Activated CD4-positive, alpha-beta T cell treated with anti-CD3 and anti-CD28 coated beads, Interleukin-2, amount 50 U/mL, for 4 hours (primary cell): ENCODE measurements around the gene DUSP12.
"Not testable (repeated sequence)": the region's sequence is repeated elsewhere in the genome, so short reads cannot be mapped to it uniquely, and the experiment has no call there.

ENCODE experiments used
- DNase-seq, 2 experiments: peaks; one replicate each; pipeline ENCODE4 v3.0.0-alpha.2; 2020

DUSP12 gene, protein sequence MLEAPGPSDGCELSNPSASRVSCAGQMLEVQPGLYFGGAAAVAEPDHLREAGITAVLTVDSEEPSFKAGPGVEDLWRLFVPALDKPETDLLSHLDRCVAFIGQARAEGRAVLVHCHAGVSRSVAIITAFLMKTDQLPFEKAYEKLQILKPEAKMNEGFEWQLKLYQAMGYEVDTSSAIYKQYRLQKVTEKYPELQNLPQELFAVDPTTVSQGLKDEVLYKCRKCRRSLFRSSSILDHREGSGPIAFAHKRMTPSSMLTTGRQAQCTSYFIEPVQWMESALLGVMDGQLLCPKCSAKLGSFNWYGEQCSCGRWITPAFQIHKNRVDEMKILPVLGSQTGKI

DNA sequence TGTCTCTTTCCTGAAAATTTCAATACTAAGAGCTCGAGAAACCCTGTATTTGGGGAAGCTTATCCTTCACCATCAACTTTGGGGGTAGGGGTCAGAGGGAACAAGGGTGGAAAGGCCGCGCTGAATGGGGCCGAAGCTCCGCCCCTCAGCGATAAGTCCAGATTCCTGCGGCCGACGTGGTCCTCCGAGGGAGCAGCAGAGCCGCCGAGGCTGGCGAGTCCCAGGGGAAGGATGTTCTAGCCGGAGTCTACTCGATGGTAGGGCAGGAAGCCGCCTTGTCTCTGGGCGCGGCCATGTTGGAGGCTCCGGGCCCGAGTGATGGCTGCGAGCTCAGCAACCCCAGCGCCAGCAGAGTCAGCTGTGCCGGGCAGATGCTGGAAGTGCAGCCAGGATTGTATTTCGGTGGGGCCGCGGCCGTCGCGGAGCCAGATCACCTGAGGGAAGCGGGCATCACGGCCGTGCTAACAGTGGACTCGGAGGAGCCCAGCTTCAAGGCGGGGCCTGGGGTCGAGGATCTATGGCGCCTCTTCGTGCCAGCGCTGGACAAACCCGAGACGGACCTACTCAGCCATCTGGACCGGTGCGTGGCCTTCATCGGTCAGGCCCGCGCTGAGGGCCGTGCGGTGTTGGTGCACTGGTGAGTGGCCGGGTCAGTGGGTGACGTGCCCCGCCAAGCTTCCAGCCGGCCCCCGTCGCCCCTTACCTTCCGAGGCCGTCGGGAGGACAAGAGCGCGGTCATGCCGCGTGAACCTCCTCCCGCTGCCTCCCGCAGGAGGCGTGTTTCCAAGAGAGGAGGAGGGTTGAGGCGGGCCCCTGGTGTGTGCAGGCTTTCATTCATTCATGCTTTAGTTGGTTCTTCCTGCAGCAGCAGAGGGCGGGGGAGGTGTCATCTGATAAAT is at the start of gene DUSP12:
DUSP12 (plus strand) TSS at position 278 of the 899 bp plus-strand sequence; CDS start at position 294, 16 bp downstream.
- DNase-seq: peak; percentile 77 to 80

DNA sequence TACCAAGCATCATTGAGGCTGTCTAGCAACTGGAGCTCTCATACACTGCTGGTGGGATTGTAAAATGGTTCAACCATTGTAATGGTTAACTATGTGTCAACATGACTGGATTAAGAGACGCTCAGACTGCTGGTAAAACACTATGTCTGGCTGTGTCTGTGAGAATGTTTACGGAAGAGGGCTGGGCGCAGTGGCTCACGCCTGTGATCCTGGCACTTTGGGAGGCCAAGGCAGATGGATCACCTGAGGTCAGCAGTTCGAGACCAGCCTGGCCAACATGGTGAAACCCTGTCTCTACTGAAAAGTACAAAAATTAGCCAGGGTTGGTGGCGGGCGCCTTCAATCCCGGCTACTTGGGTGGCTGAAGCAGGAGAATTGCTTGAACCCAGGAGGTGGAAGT is 47.3 kb upstream of the DUSP12 start:
- DNase-seq: no peak

DNA sequence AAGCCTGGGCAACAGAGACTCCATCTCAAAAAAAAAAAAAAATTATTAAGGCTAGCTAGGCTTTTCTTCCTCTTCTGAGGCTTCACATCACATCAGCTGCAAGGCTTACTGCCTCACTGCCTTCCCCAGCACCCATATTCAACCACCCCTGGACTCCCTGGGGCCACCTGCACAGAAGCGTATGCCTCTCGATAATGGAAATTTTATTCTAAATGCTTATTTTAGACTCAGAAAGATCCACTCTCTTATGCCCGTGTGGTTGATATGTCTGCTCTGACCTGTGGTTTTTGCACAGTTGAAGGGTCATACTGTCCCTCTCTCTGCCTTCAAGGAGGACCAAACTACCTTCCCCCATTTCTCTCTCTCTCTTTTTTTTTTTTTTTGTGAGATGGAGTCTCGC is 44.0 kb upstream of the DUSP12 start:
- no peak for DNase-seq

DNA sequence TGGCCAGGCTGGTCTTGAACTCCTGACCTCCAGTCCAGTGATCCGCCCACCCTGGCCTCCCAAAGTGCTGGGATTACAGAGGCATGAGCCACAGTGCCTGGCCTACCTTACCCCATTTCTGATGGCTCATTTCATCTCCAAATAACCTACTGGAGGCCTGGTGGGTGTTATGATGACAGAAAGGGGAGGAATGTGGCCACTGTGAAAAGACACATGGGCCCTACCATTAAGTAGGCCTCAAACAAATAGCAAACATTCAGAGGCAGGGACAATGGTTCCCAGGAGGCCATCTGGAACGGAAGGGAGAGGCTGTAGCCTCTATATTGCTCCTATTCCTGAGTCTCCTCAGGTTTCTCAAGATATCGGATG is 43.5 kb upstream of the DUSP12 start:
- no peak for DNase-seq

DNA sequence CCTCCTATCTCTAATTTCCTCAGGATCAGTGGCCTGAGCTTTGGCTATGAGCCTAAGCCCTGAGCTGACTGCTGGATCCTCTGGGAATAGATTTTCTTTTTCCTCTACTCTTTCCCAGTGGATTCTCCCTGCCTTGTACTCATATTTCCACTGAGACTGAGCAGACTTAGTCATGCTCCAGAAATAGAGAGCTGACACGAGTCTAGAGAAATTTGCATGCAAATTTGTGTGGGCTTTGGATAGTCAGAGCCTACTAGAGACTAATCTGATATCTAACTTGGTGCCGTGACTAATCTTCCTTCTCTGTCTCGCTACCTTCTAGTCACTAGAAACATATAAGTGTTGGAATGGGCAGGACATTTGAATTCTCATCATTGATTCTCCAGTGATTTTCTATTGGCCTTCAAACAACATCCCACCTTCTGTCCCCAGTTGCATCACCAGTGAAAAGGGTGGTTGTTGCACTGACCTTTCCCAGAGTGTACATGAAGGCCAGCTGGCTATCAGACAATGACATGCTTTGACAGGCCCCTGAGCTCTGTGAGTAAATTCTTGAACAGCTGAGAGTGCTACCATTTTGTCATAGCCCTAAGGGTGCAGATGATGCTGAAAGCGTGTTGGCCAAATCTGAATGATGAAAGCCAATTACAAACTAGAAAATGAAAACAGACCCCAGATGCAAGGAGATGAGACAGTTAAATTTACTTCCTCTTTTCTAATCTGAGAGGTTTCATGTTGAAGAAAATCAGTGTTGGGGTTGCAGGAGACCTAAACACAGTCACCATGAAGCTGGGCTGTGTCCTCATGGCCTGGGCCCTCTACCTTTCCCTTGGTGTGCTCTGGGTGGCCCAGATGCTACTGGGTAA is 42.9 kb upstream of the DUSP12 start, which contains the start of gene FCRLA:
FCRLA (plus strand) TSS at position 748 of the 866 bp plus-strand sequence; CDS start at position 784, 36 bp downstream.
- DNase-seq: no peak

DNA sequence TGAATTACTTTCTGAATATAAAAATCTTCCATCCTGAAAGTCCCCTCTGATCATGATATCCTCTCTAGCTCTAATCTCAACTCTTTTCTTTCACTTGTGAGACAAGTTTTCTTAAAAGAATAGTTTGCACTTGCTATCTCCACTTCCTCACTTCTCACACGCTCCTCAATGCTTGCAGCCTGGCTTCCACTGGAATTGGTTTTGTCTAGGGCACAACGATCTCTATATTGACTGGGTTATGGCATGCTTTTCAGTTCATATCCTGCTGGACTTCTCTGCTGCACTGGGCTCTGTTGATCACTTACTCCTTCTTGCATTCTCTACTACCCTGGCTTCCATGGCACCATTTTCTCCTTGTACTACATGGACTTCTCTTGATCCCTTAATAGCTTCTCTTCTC is 42.1 kb upstream of the DUSP12 start:
- DNase-seq: no peak

DNA sequence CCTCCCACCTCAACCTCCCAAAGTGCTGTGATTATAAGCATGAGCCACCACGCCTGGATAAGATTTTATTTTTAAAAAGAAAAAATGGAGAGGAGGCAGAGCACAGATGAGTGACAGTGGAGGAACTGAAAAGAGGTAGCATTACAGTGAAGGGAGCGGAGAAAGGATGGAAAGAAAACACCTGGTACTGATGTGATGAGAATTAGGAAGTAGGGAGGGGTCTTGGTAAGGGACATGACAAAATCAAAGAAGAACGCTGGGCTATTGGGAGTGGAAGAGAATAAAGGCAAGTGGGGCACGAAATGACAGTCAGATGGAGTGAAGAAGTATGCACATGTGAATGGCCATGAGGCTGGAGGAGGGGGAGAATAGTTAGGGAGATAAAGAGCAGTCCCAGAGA is 40.2 kb upstream of the DUSP12 start:
- no peak for DNase-seq

DNA sequence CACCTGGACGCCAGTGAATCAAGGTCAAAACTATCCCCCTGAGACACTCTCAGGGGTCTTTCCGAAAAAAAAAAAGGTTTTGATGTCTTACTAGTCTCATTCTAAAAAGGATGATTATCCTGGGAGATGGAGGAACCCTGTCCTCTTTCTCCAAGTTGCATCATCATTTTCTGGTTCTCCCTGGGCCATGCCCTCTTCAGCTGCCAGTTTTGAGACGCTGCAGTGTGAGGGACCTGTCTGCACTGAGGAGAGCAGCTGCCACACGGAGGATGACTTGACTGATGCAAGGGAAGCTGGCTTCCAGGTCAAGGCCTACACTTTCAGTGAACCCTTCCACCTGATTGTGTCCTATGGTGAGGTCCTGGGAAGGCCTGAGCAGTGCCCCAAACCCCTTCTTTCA is 39.0 kb upstream of the DUSP12 start:
- DNase-seq: no peak

DNA sequence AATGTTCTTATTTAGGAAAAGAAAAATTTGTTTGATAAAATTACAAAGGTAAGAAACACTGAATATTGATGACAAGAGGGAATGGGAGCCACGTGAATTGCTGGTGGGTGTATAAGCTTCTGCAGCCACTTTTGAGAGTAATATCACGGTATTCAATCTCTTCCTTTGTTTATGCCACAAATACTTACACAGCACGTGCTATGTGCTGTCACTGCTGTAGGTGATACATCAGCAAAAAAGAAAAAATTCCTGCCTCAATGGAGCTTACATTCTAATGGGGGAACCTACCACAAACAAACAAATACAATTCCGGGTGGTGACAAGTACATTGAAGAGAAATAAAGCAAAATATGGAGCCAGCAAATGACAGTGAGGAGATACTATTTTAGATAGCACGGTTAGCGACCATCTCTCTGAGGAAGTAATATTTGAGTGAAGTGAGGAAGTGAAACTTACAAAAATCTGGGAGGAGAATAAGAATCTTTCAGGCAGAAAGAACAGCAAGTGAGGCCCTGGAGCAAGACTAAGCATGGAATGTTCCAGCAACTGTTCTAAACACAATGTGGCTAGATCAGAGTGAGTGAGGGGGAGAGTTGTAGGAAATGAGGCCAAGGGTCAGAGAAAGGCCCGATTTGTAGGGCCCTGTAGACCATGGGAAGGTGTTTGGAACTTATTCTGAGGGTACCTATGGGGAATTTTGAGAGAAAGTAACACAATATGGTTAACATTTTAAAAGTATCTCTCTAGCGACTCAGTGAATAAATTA is 30.8 kb upstream of the DUSP12 start:
- DNase-seq: no peak

DNA sequence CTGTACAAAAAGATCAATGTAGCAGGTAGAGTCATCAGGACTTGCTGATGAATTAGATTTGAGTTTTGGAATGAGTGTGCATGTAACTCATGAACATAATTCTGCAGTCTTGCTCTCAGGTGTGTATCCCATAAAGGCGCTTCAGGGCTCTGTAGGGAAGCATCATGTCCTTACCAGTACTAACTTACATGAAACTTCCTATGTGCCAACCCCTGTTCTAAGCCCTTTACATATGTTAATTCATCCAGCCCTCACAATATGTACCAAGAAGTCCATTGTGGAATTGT is 30.3 kb upstream of the DUSP12 start:
- no peak for DNase-seq

DNA sequence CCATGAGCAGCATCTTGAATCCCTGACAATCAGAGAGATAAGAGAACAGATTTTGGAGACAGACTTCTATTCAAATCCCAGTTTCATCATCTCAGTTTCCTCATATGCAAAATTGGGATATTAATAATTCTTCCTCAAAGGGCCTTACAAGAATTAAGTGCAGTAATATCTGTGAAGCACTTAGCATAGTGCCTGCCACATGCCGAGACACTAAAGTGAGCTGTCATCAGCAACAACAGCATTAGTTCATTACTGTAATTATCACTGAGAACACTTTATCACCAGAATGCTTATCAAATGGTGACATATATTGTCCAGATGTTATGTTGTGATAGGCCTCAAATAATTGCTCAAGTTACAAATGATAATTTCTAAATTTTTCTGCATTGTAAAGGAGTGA is 29.2 kb upstream of the DUSP12 start:
- DNase-seq: no peak

DNA sequence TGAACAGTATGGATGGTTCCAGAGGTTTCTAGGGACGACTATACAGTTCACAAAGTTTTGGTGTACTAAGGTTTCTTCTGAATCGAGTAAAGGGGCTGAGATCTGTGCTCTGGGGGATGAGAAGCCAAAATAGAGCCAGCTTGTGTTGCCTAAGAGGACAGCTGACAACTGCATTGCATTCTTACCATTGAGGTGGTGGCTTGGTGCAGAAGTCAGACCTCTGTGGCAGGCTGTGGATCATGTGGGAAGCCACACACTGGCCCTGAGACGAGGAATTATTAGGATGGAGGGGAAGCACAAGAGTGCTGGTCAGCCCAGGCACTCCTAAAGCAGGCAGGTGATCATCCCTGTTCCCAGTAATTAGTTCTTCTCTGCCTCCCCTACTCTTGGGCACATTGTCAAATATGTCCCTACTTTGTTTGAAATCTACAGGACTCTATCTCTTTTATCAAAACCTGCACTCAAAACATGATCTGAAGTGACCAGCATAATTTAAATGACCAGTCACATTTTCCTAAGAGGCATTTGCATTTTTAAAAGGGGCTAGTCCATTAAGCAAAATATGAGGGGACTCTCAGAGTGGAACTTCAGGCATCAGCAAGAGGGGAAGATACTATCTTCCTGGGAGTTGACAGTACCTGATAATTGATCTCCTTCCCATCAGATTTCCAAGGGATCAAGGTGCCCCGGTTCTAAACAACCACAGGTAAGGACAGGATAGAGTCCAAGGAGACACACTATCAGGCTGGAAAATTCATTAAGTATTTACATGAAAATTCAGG is 28.4 kb upstream of the DUSP12 start, which contains the start of gene FCRLB:
FCRLB (plus strand) TSS at position 589 of the 782 bp plus-strand sequence. CDS start 1,129 bp downstream, outside the sequence.
- DNase-seq: no peak

DNA sequence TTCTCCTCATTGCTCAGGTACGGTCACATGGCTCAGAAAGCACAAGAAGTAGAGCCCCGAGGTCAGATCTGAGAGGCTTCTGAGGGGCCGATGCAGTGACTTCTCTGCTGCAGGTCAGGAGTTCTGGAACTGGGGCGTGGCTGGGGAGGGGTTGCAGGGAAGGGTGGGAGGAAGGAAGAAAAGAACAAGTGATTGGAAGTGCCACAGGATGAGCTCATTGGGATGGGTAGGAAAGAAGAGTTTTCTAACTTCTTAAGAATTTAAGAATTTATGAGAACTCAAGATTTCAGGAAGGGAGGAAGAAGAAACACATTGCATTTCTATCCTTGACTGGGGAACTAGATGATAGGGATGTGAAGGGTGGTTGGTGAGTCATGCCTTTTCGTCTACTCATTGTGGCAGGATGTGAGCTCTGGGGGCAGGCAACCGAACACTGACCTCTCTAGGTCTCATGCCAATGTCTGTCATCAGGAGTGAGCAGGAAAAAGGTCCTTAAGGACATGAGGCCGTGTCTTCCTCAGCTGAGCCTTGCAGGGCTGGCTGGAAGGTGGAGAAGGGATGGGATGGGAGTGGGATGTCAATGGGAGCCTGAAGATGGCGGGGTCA is 27.7 kb upstream of the DUSP12 start:
- no peak for DNase-seq

DNA sequence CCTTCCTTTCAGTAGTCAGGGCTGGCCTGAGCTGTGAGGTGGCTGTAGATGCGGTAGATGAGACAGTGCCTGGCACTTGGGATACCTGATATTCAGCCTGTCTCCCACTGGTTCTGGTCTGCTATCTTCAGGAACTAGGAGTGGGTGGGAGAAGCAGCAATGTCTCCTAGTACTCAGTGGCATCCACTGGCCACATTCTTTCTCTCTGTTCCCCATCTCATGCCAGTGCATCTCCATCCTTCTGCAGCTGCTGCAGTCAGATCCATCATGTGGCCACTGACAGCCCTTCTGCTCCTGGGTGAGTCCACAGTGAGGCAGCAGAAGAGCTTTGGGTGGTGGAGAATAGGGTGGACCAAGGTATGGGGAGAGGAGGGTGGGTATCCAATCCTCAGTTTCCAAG is 27.2 kb upstream of the DUSP12 start:
- DNase-seq: no peak

DNA sequence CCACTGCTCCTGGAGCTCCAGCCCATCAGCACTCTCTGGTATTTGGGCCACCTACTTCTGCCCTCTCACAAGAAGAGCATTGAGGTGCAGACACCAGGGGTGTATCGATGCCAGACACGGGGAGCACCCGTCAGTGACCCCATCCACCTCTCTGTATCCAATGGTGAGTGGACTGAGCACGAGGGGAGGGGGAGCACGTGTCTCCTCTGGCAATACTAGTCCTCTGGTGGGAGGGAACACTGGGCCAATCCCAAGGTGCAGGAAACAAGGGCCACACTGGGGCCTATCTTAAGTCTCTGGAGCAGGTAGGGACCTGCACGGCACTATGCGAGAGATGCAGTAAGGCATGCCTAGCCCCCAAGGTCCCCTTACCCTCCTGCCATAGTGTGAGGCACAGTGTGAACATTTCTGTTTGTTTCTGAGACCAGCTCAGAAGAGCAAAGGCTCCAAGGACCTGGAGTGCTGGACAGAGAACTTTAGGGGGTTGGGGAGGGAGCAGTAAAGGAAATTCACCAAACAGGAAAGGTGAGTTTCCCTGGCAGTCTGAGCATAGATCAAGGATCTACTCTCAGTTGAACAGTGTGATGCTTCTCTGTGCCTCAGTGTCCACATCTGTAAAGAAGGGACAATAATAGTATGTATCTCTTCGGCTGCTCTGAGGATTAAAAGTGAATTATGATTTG is 26.0 kb upstream of the DUSP12 start:
- DNase-seq: no peak

DNA sequence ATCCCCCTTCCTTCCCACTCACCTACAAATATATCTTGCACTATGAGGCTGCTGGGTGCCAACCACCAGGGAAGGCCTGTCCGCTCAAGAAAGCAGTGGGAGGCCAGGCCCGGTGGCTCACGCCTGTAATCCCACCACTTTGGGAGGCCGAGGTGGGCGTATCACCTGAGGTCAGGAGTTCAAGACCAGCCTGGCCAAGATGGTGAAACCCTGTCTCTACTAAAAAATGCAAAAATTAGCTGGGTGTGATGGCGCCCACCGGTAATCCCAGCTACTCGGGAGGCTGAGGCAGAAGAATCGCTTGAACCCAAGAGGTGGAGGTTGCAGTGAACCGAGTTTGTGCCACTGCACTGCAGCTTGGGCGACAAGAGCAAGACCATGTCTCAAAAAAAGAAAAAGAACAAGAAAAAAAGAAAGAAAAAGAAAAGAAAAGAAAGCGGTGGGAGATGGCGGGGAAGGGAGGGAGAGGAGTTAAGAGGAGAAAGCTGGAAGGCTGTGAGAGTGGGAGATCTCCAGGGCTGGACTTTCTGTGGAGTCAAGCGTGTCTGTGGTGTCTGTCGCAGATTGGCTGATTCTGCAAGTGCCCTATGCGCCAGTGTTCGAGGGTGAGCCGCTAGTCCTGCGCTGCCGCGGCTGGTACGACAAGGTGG is 24.2 kb upstream of the DUSP12 start:
- DNase-seq: not testable (repeated sequence)

DNA sequence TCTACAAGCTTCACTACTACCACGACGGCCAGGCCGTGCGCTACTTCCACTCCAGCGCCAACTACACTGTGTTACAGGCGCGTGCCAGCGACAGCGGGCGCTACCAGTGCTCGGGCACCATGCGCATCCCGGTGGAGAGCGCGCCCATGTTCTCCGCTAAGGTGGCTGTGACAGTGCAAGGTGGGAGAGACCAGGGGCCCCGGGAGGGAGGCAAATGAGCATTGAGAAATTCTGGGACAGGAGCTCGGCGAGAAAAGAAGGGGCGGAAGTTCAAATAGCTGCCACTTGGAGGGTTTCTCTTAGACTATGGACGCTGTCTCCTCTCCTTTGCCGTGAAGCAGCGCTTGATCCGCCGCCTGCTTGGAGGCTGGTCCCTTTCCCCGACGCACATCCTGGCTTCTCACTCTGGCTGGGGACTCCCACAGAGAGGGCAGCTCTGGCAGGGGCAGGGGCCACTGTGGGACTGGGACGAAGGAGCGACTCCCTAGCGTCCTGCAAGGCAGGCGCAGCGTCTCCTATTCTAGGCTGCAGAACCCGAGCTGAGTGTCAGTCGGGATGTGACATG is 23.6 kb upstream of the DUSP12 start:
- peak; percentile 16 to 18 for DNase-seq

DNA sequence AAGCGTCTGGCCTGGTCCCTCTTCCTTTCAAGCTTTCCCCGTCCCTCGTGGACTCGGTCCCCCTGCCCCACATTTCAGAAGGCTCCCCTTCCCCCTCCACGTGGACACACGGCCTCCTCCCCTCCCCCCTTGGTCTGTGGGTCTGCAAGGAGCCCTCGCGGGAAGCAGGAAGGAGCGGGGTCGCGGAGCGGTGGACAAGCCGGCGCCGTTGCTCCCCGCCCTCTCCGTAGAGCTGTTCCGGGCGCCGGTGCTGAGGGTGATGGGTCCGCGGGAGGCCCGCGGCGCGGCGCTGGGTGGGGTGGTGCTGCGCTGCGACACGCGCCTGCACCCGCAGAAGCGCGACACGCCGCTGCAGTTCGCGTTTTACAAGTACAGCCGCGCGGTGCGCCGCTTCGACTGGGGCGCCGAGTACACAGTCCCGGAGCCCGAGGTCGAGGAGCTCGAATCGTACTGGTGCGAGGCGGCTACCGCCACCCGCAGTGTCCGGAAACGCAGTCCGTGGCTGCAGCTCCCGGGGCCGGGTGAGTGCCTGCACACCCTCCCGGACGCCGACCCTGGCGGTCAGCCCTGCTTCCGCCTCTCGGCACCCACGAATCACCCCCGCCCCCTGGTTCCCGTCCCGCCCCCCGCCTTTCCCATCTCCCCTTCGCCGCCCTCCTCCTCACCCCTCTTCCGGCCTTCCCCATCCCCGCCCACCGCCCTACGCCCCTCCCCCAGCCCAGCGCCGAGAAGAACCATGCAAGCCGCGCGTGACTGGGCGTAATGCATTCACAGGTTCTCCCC is 22.9 kb upstream of the DUSP12 start:
- DNase-seq: peak; percentile 65 to 66
